ENCODE measurements around the gene PID1. TPM values are rescaled to one million over a fixed set of nuclear protein-coding genes. Genes with fewer than 3 reads are reported as not detected.

Gene PID1
- total RNA-seq, 4 donors from 2014 or later = 33.1 to 48.6 (median 39.7) TPM

DNA sequence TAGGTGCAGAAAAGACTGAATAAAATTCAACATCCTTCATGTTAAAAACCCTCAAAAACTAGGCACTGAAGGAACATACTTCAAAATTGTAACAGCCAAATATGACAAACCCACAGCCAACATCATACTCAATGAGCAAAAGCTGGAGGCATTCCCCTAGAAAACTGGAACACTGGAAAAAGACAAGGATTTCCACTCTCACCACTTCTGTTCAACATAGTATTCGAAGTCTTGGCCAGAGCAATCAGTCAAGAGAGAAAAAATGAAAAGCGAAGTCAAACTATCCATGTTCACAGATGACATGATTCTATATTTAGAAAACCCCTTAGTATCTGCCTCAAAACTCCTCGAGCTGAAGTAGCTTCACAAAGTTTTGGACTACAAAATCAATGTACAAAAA, 282.3 kb downstream of the PID1 start:
- WGBS, 2 donors = 61 to 66% methylated on average over 3 of the region's 3 CpGs
- Histone ChIP-seq H3K4me3 (no peak overlapping the region), H3K36me3 (no peaks in the 10 kb centered on the region), H3K9me3 (peaks cover 0 to 16% (median 0%) of the 10 kb centered on the region in 4 donors), H3K4me1 (no peaks in the 10 kb centered on the region), H3K27me3 (no peaks in the 10 kb centered on the region), H3K27ac (no peak overlapping the region)
- no peak for DNase-seq (ENCODE audit: low spot score in 2 of 2)
- no peak for TF ChIP-seq CTCF (IDR thresholded peaks at IDR 0.05)
- TF ChIP-seq EP300 (IDR thresholded peaks at IDR 0.05) = no peak
- no peak for TF ChIP-seq POLR2A (IDR thresholded peaks at IDR 0.05)

DNA sequence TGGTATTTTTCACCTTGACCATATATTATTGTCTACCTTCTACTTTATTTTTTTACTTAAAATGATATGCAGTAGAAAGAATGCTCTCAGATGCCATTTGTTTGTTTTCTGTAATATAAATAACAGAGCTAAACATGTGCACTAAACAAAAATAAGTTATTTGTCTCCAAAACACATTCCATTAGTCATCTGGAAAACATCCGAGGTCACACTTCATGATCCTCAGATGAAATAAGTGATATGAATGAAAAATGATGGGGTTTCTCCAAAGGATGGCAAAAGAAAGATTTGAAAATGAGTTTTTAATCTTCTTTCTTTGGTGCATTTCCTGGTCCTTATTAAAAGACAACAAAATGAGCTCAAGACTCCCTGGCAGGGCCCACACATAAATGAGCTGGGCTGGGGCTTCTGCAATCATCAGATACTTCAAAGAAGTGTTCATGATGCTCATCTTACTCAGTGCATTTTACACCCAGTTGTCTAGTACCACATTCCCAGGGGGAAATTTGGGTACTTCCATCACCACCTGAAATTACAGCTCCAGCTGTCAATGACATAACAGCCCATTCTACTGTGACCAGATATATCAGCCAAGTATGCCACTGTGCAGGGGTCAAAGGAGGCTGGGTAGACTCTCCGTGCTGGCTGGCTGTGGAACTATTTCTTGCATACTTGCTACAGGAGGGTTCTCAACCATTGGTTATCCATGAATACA, 283.5 kb downstream of the PID1 start:
- no peaks in the 10 kb centered on the region for H3K4me1 ChIP-seq
- WGBS, 2 donors = 65 to 72% methylated on average over 2 of the region's 2 CpGs
- H3K36me3 ChIP-seq = no peaks in the 10 kb centered on the region
- no peak for TF ChIP-seq POLR2A (IDR thresholded peaks at IDR 0.05)
- TF ChIP-seq CTCF (IDR thresholded peaks at IDR 0.05) = no peak
- no peak for TF ChIP-seq EP300 (IDR thresholded peaks at IDR 0.05)
- peaks cover 0 to 12% (median 0%) of the 10 kb centered on the region in 4 donors for H3K9me3 ChIP-seq
- H3K27ac ChIP-seq = no peak overlapping the region
- H3K4me3 ChIP-seq = no peak overlapping the region
- no peaks in the 10 kb centered on the region for H3K27me3 ChIP-seq
- DNase-seq (ENCODE audit: low spot score in 2 of 2) = no peak

- DNase-seq (ENCODE audit: low spot score in 2 of 2) = no peak
- H3K4me3 ChIP-seq = no peak overlapping the region
- H3K36me3 ChIP-seq = no peaks in the 10 kb centered on the region
- TF ChIP-seq CTCF (IDR thresholded peaks at IDR 0.05) (no peak), EP300 (IDR thresholded peaks at IDR 0.05) (no peak), POLR2A (IDR thresholded peaks at IDR 0.05) (no peak)
- H3K9me3 ChIP-seq = peaks cover 0 to 5% (median 0%) of the 10 kb centered on the region in 4 donors
- no peaks in the 10 kb centered on the region for H3K4me1 ChIP-seq
- H3K27me3 ChIP-seq = no peaks in the 10 kb centered on the region
- 54 to 65% methylated on average over 1 of the region's 1 CpG for WGBS, 2 donors
- H3K27ac ChIP-seq = no peak overlapping the region
Measured at GRCh38 chr2:228986961-228987360, 284.1 kb downstream of the PID1 start.

DNA sequence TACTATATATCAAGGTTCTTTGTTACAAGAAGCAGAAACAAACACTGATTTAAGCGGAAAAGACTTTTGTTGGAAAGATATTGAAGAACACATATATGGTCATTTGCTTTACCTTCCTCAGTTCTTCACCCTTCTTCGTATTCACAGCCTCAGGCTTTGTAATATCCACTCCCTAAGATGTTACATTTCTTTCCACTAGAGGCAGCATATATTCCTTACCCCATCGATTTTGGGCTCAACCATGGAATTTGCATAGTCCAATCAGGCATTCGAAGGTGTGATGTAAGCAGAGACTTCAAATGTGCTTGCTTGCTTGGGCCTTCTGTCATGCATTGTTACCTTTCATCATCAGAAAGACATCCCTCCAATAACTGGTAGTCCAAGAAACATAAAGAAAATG, 287.4 kb downstream of the PID1 start:
- no peaks in the 10 kb centered on the region for H3K4me1 ChIP-seq
- 83 to 91% methylated on average over 4 of the region's 4 CpGs for WGBS, 2 donors

More for the DNA sequence above, 287.4 kb downstream of the PID1 start:
- no peak for TF ChIP-seq CTCF (IDR thresholded peaks at IDR 0.05)
- TF ChIP-seq EP300 (IDR thresholded peaks at IDR 0.05) = no peak
- H3K9me3 ChIP-seq = peaks cover 0 to 11% (median 0%) of the 10 kb centered on the region in 4 donors
- no peaks in the 10 kb centered on the region for H3K36me3 ChIP-seq
- no peak for DNase-seq (ENCODE audit: low spot score in 2 of 2)
- H3K27ac ChIP-seq = no peak overlapping the region
- H3K4me3 ChIP-seq = no peak overlapping the region
- H3K27me3 ChIP-seq = no peaks in the 10 kb centered on the region
